HG02610 (cell line): ENCODE data around the gene PARP9.
A peak's percentile ranks its signal among the peaks of the same experiment; 100 is the strongest.
"Not testable (repeated sequence)": the region's sequence is repeated elsewhere in the genome, so short reads cannot be mapped to it uniquely, and the experiment has no call there.

Experiments used
- ATAC-seq: cut with Tn5 transposase; IDR thresholded peaks from one replicate; pipeline ENCODE4 v1.9.1; 2021; ENCODE audit warnings: mild to moderate bottlenecking, moderate library complexity; ENCODE audit not compliant: unreplicated experiment

The PARP9 gene

GRCh38 chr3:122523317-122523716, 40.8 kb downstream of the PARP9 start:
- ATAC-seq: no peak

GRCh38 chr3:122520861-122521260, 43.2 kb downstream of the PARP9 start:
- ATAC-seq: no peak

GRCh38 chr3:122519693-122520092, 44.4 kb downstream of the PARP9 start:
- ATAC-seq: no peak

- no peak for ATAC-seq
Measured at GRCh38 chr3:122516846-122517360, 47.2 kb downstream of the PARP9 start.

- no peak for ATAC-seq
Measured at GRCh38 chr3:122515870-122516269, 48.2 kb downstream of the PARP9 start.

GRCh38 chr3:122515020-122515468, 49.1 kb downstream of the PARP9 start:
- ATAC-seq: no peak

- ATAC-seq: peak; percentile 83
Measured at GRCh38 chr3:122514123-122515019, 49.7 kb downstream of the PARP9 start, which contains the start of gene KPNA1. Gene KPNA1 (minus strand): TSS chr3:122514939. CDS start chr3:122496565, 18,374 bp downstream.

GRCh38 chr3:122513386-122514122, 50.5 kb downstream of the PARP9 start:
- ATAC-seq: no peak

GRCh38 chr3:122512284-122512683, 51.8 kb downstream of the PARP9 start:
- ATAC-seq: no peak

- ATAC-seq: no peak
Measured at GRCh38 chr3:122510878-122511535, 53.1 kb downstream of the PARP9 start.

- not testable (repeated sequence) for ATAC-seq
Measured at GRCh38 chr3:122508944-122509343, 55.2 kb downstream of the PARP9 start.

- no peak for ATAC-seq
Measured at GRCh38 chr3:122508135-122508914, 55.8 kb downstream of the PARP9 start.

GRCh38 chr3:122506450-122506849, 57.6 kb downstream of the PARP9 start:
- no peak for ATAC-seq

- ATAC-seq: no peak
Measured at GRCh38 chr3:122505676-122506075, 58.4 kb downstream of the PARP9 start.

- ATAC-seq: no peak
Measured at GRCh38 chr3:122502941-122503340, 61.2 kb downstream of the PARP9 start.

- no peak for ATAC-seq
Measured at GRCh38 chr3:122502139-122502538, 62.0 kb downstream of the PARP9 start.

GRCh38 chr3:122500964-122501363, 63.1 kb downstream of the PARP9 start:
- not testable (repeated sequence) for ATAC-seq

- no peak for ATAC-seq
Measured at GRCh38 chr3:122498152-122498551, 65.9 kb downstream of the PARP9 start.

- ATAC-seq: peak; percentile 98
Measured at GRCh38 chr3:122497425-122497824, 66.7 kb downstream of the PARP9 start.

GRCh38 chr3:122496508-122496907, 67.6 kb downstream of the PARP9 start:
- no peak for ATAC-seq
